Thyroid gland (tissue), 4 donors: ENCODE results near the gene COL23A1. TPM values are rescaled to one million over a fixed set of nuclear protein-coding genes. Genes with fewer than 3 reads are reported as not detected.

ENCODE experiments used
- DNase-seq, 2 donors: peaks; one replicate each; pipeline ENCODE4 v3.0.0-alpha.2; 2019
- H3K27ac ChIP-seq, 3 donors: fragments of 200-600 bp; sonication (generic); 1 replicate in 2 of 3; 2 replicates in 1 of 3; pipeline ENCODE4 v1.5.1; 2016 to 2019; ENCODE audit warnings: mild to moderate bottlenecking in 1 of 3, moderate library complexity in 1 of 3
- H3K27me3 ChIP-seq: fragments of 200-600 bp; sonication (generic); one replicate; pipeline ENCODE4 v1.5.1; 2019
- H3K36me3 ChIP-seq, 2 donors: fragments of 200-600 bp; sonication (generic); one replicate each; pipeline ENCODE4 v1.5.1; 2016 to 2019
- H3K4me1 ChIP-seq, 2 donors: fragments of 200-600 bp; sonication (generic); one replicate each; pipeline ENCODE4 v1.5.1; 2017 to 2019
- H3K4me3 ChIP-seq, 3 donors: fragments of 200-600 bp; sonication (generic); replicated peaks in 1 of 3; 1 replicate in 2 of 3; 2 replicates in 1 of 3; pipeline ENCODE4 v1.5.1; 2016; ENCODE audit warnings: mild to moderate bottlenecking in 1 of 3
- H3K9me3 ChIP-seq: fragments of 200-600 bp; sonication (generic); one replicate; pipeline ENCODE4 v1.5.1; 2017
- POLR2A ChIP-seq, 2 donors: fragments of 450-650 bp; IDR thresholded peaks; one replicate each; pipeline ENCODE4 v1.6.1; 2017; ENCODE audit warnings: antibody characterized with exemption in 2 of 2, mild to moderate bottlenecking in 2 of 2, moderate library complexity in 1 of 2
- WGBS, 2 donors: methylation state at CpG; one replicate each; pipeline ENCODE4 v1.1.5; 2017; 5-methylcytosine and 5-hydroxymethylcytosine counted together
- intact Hi-C: fragments of 100-400 bp; cut with DNase I; formaldehyde crosslinking; loops from one replicate; pipeline ENCODE4 v1.15.1; 2023
- total RNA-seq, 4 donors: library from RNA; depleted of rRNA; stranded (reverse); fragments of >200 nt; gene quantifications; one replicate each; pipeline ENCODE4 v1.2.3, GENCODE V29; 2016
- TF ChIP-seq, protein P1 (sequence below), 6 experiments: fragments of 200-600 bp in 3 of 6; fragments of 450-650 bp in 3 of 6; sonication (generic) in 3 of 6; IDR thresholded peaks; one replicate each; pipeline ENCODE4 v1.5.1; 2016 to 2019; ENCODE audit warnings: antibody characterized with exemption in 6 of 6, mild to moderate bottlenecking in 2 of 6, inconsistent platforms in 1 of 6, moderate library complexity in 1 of 6

Gene COL23A1
- total RNA-seq, 4 donors from 2014 or later = 76.6 to 108 (median 95.7) TPM

GRCh38 chr5:178415353-178415752, 174.8 kb downstream of the COL23A1 start:
- Histone ChIP-seq H3K4me3 (no peak overlapping the region), H3K27me3 (no peaks in the 10 kb centered on the region), H3K36me3 (no peaks in the 10 kb centered on the region), H3K9me3 (no peaks in the 10 kb centered on the region), H3K4me1 (peaks cover 14 to 26% of the 10 kb centered on the region in 2 donors), H3K27ac (peak overlapping the region in 1 of 3 donors; percentile 25)
- 70 to 84% methylated on average over 11 to 17 of the region's 17 CpGs for WGBS, 2 donors
- intact Hi-C loops = no loop called here
- TF ChIP-seq, protein P1, sequence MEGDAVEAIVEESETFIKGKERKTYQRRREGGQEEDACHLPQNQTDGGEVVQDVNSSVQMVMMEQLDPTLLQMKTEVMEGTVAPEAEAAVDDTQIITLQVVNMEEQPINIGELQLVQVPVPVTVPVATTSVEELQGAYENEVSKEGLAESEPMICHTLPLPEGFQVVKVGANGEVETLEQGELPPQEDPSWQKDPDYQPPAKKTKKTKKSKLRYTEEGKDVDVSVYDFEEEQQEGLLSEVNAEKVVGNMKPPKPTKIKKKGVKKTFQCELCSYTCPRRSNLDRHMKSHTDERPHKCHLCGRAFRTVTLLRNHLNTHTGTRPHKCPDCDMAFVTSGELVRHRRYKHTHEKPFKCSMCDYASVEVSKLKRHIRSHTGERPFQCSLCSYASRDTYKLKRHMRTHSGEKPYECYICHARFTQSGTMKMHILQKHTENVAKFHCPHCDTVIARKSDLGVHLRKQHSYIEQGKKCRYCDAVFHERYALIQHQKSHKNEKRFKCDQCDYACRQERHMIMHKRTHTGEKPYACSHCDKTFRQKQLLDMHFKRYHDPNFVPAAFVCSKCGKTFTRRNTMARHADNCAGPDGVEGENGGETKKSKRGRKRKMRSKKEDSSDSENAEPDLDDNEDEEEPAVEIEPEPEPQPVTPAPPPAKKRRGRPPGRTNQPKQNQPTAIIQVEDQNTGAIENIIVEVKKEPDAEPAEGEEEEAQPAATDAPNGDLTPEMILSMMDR (IDR thresholded peaks at IDR 0.05) = no peak
- TF ChIP-seq POLR2A (IDR thresholded peaks at IDR 0.05) = no peak
- no peak for DNase-seq

- intact Hi-C loops = no loop called here
- Histone ChIP-seq H3K4me1 (peaks cover 8 to 20% of the 10 kb centered on the region in 2 donors), H3K27ac (no peak overlapping the region), H3K36me3 (no peaks in the 10 kb centered on the region), H3K9me3 (no peaks in the 10 kb centered on the region), H3K4me3 (no peak overlapping the region), H3K27me3 (no peaks in the 10 kb centered on the region)
- no peak for DNase-seq
- 85 to 91% methylated on average over 4 of the region's 4 CpGs for WGBS, 2 donors
- TF ChIP-seq, protein P1 (IDR thresholded peaks at IDR 0.05) = no peak
- no peak for TF ChIP-seq POLR2A (IDR thresholded peaks at IDR 0.05)
Observed at GRCh38 chr5:178413988-178414387, 176.2 kb downstream of the COL23A1 start.

DNA sequence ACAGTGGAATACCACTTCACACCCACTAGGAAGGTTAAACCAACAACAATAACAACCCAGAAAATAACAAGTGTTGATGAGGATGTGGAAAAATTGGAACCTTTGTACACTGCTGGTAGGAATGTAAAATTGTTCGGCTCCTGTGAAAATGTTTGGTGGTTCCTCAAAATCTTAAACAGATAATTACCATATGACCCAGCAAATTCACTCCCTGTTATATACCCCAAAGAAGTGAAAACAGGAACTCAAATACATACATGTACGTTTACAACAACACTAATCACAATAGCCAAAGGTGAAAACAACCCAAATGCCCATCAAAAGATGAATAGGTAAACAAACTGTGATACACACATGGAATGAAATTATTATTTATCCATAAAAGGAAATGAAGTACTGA, 179.1 kb downstream of the COL23A1 start:
- WGBS, 2 donors = 81 to 91% methylated on average over 2 of the region's 2 CpGs
- TF ChIP-seq, protein P1 (IDR thresholded peaks at IDR 0.05) = no peak
- no peak for TF ChIP-seq POLR2A (IDR thresholded peaks at IDR 0.05)
- no peak overlapping the region for H3K27ac ChIP-seq
- no peaks in the 10 kb centered on the region for H3K9me3 ChIP-seq
- peaks cover 7 to 11% of the 10 kb centered on the region in 2 donors for H3K4me1 ChIP-seq
- intact Hi-C loops = no loop called here
- H3K36me3 ChIP-seq = no peaks in the 10 kb centered on the region
- no peaks in the 10 kb centered on the region for H3K27me3 ChIP-seq
- no peak overlapping the region for H3K4me3 ChIP-seq
- DNase-seq = no peak

DNA sequence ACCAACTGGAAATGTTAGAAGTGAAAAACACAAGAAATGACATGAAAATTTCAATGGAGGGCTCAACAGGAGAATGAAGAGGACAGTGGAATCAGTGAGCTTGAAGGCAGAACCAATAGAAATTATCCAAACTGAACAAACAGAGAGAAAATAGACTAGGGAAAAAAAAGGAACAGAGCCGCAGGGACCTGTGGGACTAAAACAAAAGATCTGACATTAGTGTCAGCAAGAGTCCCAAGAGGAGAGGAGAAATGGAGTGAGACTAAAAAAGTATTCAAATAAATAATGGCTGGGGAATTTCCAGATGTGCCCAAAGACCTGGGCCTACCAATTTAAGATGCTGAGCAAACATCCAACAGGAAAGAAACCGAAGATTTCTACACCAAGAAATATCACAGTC, 182.5 kb downstream of the COL23A1 start:
- H3K4me1 ChIP-seq = peaks cover 15 to 24% of the 10 kb centered on the region in 2 donors
- no peak for DNase-seq
- H3K27ac ChIP-seq = no peak overlapping the region
- H3K9me3 ChIP-seq = no peaks in the 10 kb centered on the region
- TF ChIP-seq, protein P1 (IDR thresholded peaks at IDR 0.05) = no peak
- TF ChIP-seq POLR2A (IDR thresholded peaks at IDR 0.05) = no peak
- H3K36me3 ChIP-seq = no peaks in the 10 kb centered on the region
- no peaks in the 10 kb centered on the region for H3K27me3 ChIP-seq
- no peak overlapping the region for H3K4me3 ChIP-seq
- WGBS, 2 donors = 87 to 93% methylated on average over 2 of the region's 2 CpGs
- intact Hi-C loops = no loop called here

GRCh38 chr5:178404987-178405386, 185.2 kb downstream of the COL23A1 start:
- H3K27ac ChIP-seq = peak overlapping the region; percentile 51 to 76 (median 64)
- no peaks in the 10 kb centered on the region for H3K36me3 ChIP-seq
- DNase-seq = no peak
- WGBS, 2 donors = 78 to 87% methylated on average over 8 of the region's 8 CpGs
- no peaks in the 10 kb centered on the region for H3K9me3 ChIP-seq
- H3K4me1 ChIP-seq = peaks cover 15 to 29% of the 10 kb centered on the region in 2 donors
- intact Hi-C loops = no loop called here
- no peak overlapping the region for H3K4me3 ChIP-seq
- no peaks in the 10 kb centered on the region for H3K27me3 ChIP-seq
- TF ChIP-seq, protein P1 (IDR thresholded peaks at IDR 0.05) = no peak
- no peak for TF ChIP-seq POLR2A (IDR thresholded peaks at IDR 0.05)
